ENCODE results near the gene SLC5A11.

SLC5A11 gene

GRCh38 chr16:24917236-24917635 is 71.5 kb downstream of the SLC5A11 start:
- no peak overlapping the region for H4K91ac ChIP-seq (ENCODE audit: low read length)
- no peaks in the 10 kb centered on the region for H3K4me1 ChIP-seq (ENCODE audit: control insufficient read depth, insufficient read depth, low read depth, low read length)
- H3K36me3 ChIP-seq (ENCODE audit: control insufficient read depth in 1 of 2, insufficient read depth in 2 of 2, low read depth in 1 of 2, low read length in 2 of 2), result peaks cover 53 to 60% of the 10 kb centered on the region in 2 experiments
- no peak overlapping the region for H3K27ac ChIP-seq (ENCODE audit: low read length, poor library complexity, severe bottlenecking)
- no peak for DNase-seq
- H3K79me1 ChIP-seq (replicated peaks; ENCODE audit: low read length, poor library complexity, severe bottlenecking), result peaks cover 12% of the 10 kb centered on the region
- H3K9ac ChIP-seq (ENCODE audit: low read length), result no peak overlapping the region
- H3K18ac ChIP-seq (ENCODE audit: low read depth in 1 of 2, low read length in 2 of 2), result no peak overlapping the region
- no peak overlapping the region for H3K23ac ChIP-seq (ENCODE audit: low read length in 2 of 2)
- H3K4me3 ChIP-seq (ENCODE audit: insufficient read depth in 1 of 2, low read depth in 1 of 2, low read length in 2 of 2), result no peak overlapping the region
- H3K4me2 ChIP-seq (ENCODE audit: low read length, poor library complexity, severe bottlenecking), result no peak overlapping the region
- H2AK5ac ChIP-seq (ENCODE audit: low read length, severe bottlenecking), result no peak overlapping the region
- no peaks in the 10 kb centered on the region for H3K9me3 ChIP-seq (ENCODE audit: control insufficient read depth, low read length)
- no peak overlapping the region for H2BK120ac ChIP-seq (ENCODE audit: low read depth, low read length)
- H2AFZ ChIP-seq (ENCODE audit: low read depth, low read length), result no peak overlapping the region
- no peak overlapping the region for H3K4ac ChIP-seq (ENCODE audit: low read depth in 1 of 2, low read length in 2 of 2)
- 97% methylated on average over 6 of the region's 6 CpGs for WGBS
- no peak overlapping the region for H2BK12ac ChIP-seq (ENCODE audit: low read length in 2 of 2)
- H3K14ac ChIP-seq (ENCODE audit: low read length in 2 of 2), result no peak overlapping the region
- H2BK5ac ChIP-seq (ENCODE audit: low read depth, low read length, poor library complexity, severe bottlenecking), result no peak overlapping the region
- H4K8ac ChIP-seq (ENCODE audit: low read length), result no peak overlapping the region
- H3K27me3 ChIP-seq (ENCODE audit: control insufficient read depth in 1 of 2, insufficient read depth in 1 of 2, low read length in 2 of 2), result no peaks in the 10 kb centered on the region
- no peak overlapping the region for H2BK15ac ChIP-seq (ENCODE audit: low read depth, poor library complexity, severe bottlenecking)

DNA sequence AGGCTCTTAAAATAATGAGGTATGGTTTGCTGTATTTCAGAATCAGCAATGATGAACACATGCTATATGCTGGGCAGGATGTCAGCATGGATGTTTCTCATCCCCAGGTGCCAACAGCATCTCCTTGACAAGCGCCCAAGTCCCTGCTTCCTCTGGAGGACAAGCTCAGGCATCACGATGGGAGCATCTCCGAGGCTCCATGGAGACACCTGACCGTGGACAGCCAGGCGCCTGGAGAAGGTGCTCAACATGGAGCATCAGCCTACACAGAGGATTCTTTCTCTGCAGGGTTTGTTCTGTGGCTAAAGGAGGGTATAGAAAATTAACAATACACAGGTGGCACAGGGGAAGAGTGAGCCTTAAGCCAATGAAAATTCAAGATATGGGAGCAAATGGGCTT is 72.1 kb downstream of the SLC5A11 start:
- no peak overlapping the region for H3K14ac ChIP-seq (ENCODE audit: low read length in 2 of 2)
- H3K4me3 ChIP-seq (ENCODE audit: insufficient read depth in 1 of 2, low read depth in 1 of 2, low read length in 2 of 2), result no peak overlapping the region
- H3K4ac ChIP-seq (ENCODE audit: low read depth in 1 of 2, low read length in 2 of 2), result no peak overlapping the region
- no peaks in the 10 kb centered on the region for H3K4me1 ChIP-seq (ENCODE audit: control insufficient read depth, insufficient read depth, low read depth, low read length)
- H3K36me3 ChIP-seq (ENCODE audit: control insufficient read depth in 1 of 2, insufficient read depth in 2 of 2, low read depth in 1 of 2, low read length in 2 of 2), result peaks cover 53 to 64% of the 10 kb centered on the region in 2 experiments
- no peak overlapping the region for H3K4me2 ChIP-seq (ENCODE audit: low read length, poor library complexity, severe bottlenecking)
- 98% methylated on average over 5 of the region's 5 CpGs for WGBS
- no peak overlapping the region for H2BK15ac ChIP-seq (ENCODE audit: low read depth, poor library complexity, severe bottlenecking)
- no peak overlapping the region for H2BK5ac ChIP-seq (ENCODE audit: low read depth, low read length, poor library complexity, severe bottlenecking)
- no peak overlapping the region for H2BK120ac ChIP-seq (ENCODE audit: low read depth, low read length)
- no peak overlapping the region for H3K18ac ChIP-seq (ENCODE audit: low read depth in 1 of 2, low read length in 2 of 2)
- peaks cover 12% of the 10 kb centered on the region for H3K79me1 ChIP-seq (replicated peaks; ENCODE audit: low read length, poor library complexity, severe bottlenecking)
- DNase-seq, result no peak
- H3K27ac ChIP-seq (ENCODE audit: low read length, poor library complexity, severe bottlenecking), result no peak overlapping the region
- no peak overlapping the region for H4K91ac ChIP-seq (ENCODE audit: low read length)
- no peak overlapping the region for H3K23ac ChIP-seq (ENCODE audit: low read length in 2 of 2)
- no peak overlapping the region for H2AK5ac ChIP-seq (ENCODE audit: low read length, severe bottlenecking)
- H2BK12ac ChIP-seq (ENCODE audit: low read length in 2 of 2), result no peak overlapping the region
- H4K8ac ChIP-seq (ENCODE audit: low read length), result no peak overlapping the region
- H3K9me3 ChIP-seq (ENCODE audit: control insufficient read depth, low read length), result no peaks in the 10 kb centered on the region
- no peak overlapping the region for H3K9ac ChIP-seq (ENCODE audit: low read length)
- H3K27me3 ChIP-seq (ENCODE audit: control insufficient read depth in 1 of 2, insufficient read depth in 1 of 2, low read length in 2 of 2), result no peaks in the 10 kb centered on the region
- no peak overlapping the region for H2AFZ ChIP-seq (ENCODE audit: low read depth, low read length)

DNA sequence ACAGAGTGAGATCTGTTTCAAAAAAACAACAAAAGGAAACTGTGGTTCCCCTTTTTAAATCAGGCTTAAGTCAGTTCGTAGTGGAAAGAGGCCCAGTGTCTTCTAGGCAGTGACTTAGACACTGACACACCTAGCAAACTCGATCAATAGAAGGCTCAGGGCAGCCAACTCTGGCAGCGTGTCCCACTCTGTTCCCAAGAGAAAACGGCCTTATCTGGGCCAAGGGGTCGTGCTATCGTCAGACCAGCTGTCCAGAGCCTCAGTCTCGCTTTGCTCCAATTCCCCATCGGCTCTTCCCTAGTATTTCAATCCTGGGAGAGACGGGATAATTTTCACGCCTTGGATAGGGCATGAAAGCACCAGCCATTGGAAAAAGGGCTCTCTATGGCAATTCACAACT is 72.9 kb downstream of the SLC5A11 start:
- no peaks in the 10 kb centered on the region for H3K9me3 ChIP-seq (ENCODE audit: control insufficient read depth, low read length)
- H3K4ac ChIP-seq (ENCODE audit: low read depth in 1 of 2, low read length in 2 of 2), result no peak overlapping the region
- H3K36me3 ChIP-seq (ENCODE audit: control insufficient read depth in 1 of 2, insufficient read depth in 2 of 2, low read depth in 1 of 2, low read length in 2 of 2), result peaks cover 55 to 72% of the 10 kb centered on the region in 2 experiments
- H2BK120ac ChIP-seq (ENCODE audit: low read depth, low read length), result no peak overlapping the region
- DNase-seq, result no peak
- no peak overlapping the region for H3K14ac ChIP-seq (ENCODE audit: low read length in 2 of 2)
- H2BK15ac ChIP-seq (ENCODE audit: low read depth, poor library complexity, severe bottlenecking), result no peak overlapping the region
- no peak overlapping the region for H2BK12ac ChIP-seq (ENCODE audit: low read length in 2 of 2)
- H3K4me3 ChIP-seq (ENCODE audit: insufficient read depth in 1 of 2, low read depth in 1 of 2, low read length in 2 of 2), result no peak overlapping the region
- H2BK5ac ChIP-seq (ENCODE audit: low read depth, low read length, poor library complexity, severe bottlenecking), result no peak overlapping the region
- no peak overlapping the region for H4K91ac ChIP-seq (ENCODE audit: low read length)
- H2AFZ ChIP-seq (ENCODE audit: low read depth, low read length), result no peak overlapping the region
- 97% methylated on average over 10 of the region's 10 CpGs for WGBS
- no peaks in the 10 kb centered on the region for H3K27me3 ChIP-seq (ENCODE audit: control insufficient read depth in 1 of 2, insufficient read depth in 1 of 2, low read length in 2 of 2)
- peaks cover 16% of the 10 kb centered on the region for H3K79me1 ChIP-seq (replicated peaks; ENCODE audit: low read length, poor library complexity, severe bottlenecking)
- H3K23ac ChIP-seq (ENCODE audit: low read length in 2 of 2), result no peak overlapping the region
- no peak overlapping the region for H4K8ac ChIP-seq (ENCODE audit: low read length)
- H3K27ac ChIP-seq (ENCODE audit: low read length, poor library complexity, severe bottlenecking), result no peak overlapping the region
- H3K4me1 ChIP-seq (ENCODE audit: control insufficient read depth, insufficient read depth, low read depth, low read length), result no peaks in the 10 kb centered on the region
- no peak overlapping the region for H3K9ac ChIP-seq (ENCODE audit: low read length)
- H3K4me2 ChIP-seq (ENCODE audit: low read length, poor library complexity, severe bottlenecking), result no peak overlapping the region
- no peak overlapping the region for H3K18ac ChIP-seq (ENCODE audit: low read depth in 1 of 2, low read length in 2 of 2)
- no peak overlapping the region for H2AK5ac ChIP-seq (ENCODE audit: low read length, severe bottlenecking)

- H4K8ac ChIP-seq (ENCODE audit: low read length), result no peak overlapping the region
- no peak overlapping the region for H2BK120ac ChIP-seq (ENCODE audit: low read depth, low read length)
- no peak overlapping the region for H3K4me2 ChIP-seq (ENCODE audit: low read length, poor library complexity, severe bottlenecking)
- H3K27me3 ChIP-seq (ENCODE audit: control insufficient read depth in 1 of 2, insufficient read depth in 1 of 2, low read length in 2 of 2), result no peaks in the 10 kb centered on the region
- H3K79me1 ChIP-seq (replicated peaks; ENCODE audit: low read length, poor library complexity, severe bottlenecking), result peaks cover 17% of the 10 kb centered on the region
- no peak overlapping the region for H2BK15ac ChIP-seq (ENCODE audit: low read depth, poor library complexity, severe bottlenecking)
- no peak overlapping the region for H3K4ac ChIP-seq (ENCODE audit: low read depth in 1 of 2, low read length in 2 of 2)
- H3K36me3 ChIP-seq (ENCODE audit: control insufficient read depth in 1 of 2, insufficient read depth in 2 of 2, low read depth in 1 of 2, low read length in 2 of 2), result peaks cover 55 to 75% of the 10 kb centered on the region in 2 experiments
- no peak overlapping the region for H3K27ac ChIP-seq (ENCODE audit: low read length, poor library complexity, severe bottlenecking)
- no peaks in the 10 kb centered on the region for H3K4me1 ChIP-seq (ENCODE audit: control insufficient read depth, insufficient read depth, low read depth, low read length)
- no peak overlapping the region for H3K9ac ChIP-seq (ENCODE audit: low read length)
- H3K23ac ChIP-seq (ENCODE audit: low read length in 2 of 2), result no peak overlapping the region
- H3K9me3 ChIP-seq (ENCODE audit: control insufficient read depth, low read length), result no peaks in the 10 kb centered on the region
- DNase-seq, result no peak
- H2AFZ ChIP-seq (ENCODE audit: low read depth, low read length), result no peak overlapping the region
- H3K4me3 ChIP-seq (ENCODE audit: insufficient read depth in 1 of 2, low read depth in 1 of 2, low read length in 2 of 2), result no peak overlapping the region
- no peak overlapping the region for H2AK5ac ChIP-seq (ENCODE audit: low read length, severe bottlenecking)
- H3K14ac ChIP-seq (ENCODE audit: low read length in 2 of 2), result no peak overlapping the region
- no peak overlapping the region for H3K18ac ChIP-seq (ENCODE audit: low read depth in 1 of 2, low read length in 2 of 2)
- H4K91ac ChIP-seq (ENCODE audit: low read length), result no peak overlapping the region
- 97% methylated on average over 8 of the region's 8 CpGs for WGBS
- H2BK5ac ChIP-seq (ENCODE audit: low read depth, low read length, poor library complexity, severe bottlenecking), result no peak overlapping the region
- H2BK12ac ChIP-seq (ENCODE audit: low read length in 2 of 2), result no peak overlapping the region
Observed at GRCh38 chr16:24919536-24919935, 73.8 kb downstream of the SLC5A11 start.

All from mesenchymal stem cell (in vitro differentiated cells and primary cell).